ENCODE data around the gene TMEM132E. TPM values are rescaled to one million over a fixed set of nuclear protein-coding genes. Genes with fewer than 3 reads are reported as not detected.

Gene TMEM132E
- total and polyA plus RNA-seq, 2 of the 4 experiments (the other 2 are of a cell fraction): not detected

GRCh38 chr17:34619687-34620217 lies 40.4 kb downstream of the TMEM132E start:
- Histone ChIP-seq H3K18ac (ENCODE audit: low read depth, low read length) (no peak overlapping the region), H3K79me1 (ENCODE audit: low read depth in 1 of 2, low read length in 2 of 2) (no peaks in the 10 kb centered on the region), H2BK15ac (ENCODE audit: low read depth, low read length) (no peak overlapping the region), H4K91ac (ENCODE audit: insufficient read depth, low read depth, low read length) (no peak overlapping the region), H3K4me3 (ENCODE audit: insufficient read depth, low read depth, low read length) (no peak overlapping the region), H3K27ac (ENCODE audit: insufficient read depth, low read length) (no peak overlapping the region), H2AFZ (replicated peaks; ENCODE audit: low read length, poor library complexity) (no peak overlapping the region), H3K4ac (ENCODE audit: low read depth, low read length) (no peak overlapping the region), H3K4me2 (ENCODE audit: low read depth, low read length) (no peak overlapping the region), H2AK5ac (ENCODE audit: low read depth, low read length) (no peak overlapping the region), H3K9me1 (ENCODE audit: insufficient read depth, low read length) (no peaks in the 10 kb centered on the region), H3K4me1 (ENCODE audit: control insufficient read depth, insufficient read depth, low read length) (no peaks in the 10 kb centered on the region), H2BK20ac (ENCODE audit: low read depth, low read length) (no peak overlapping the region), H3K14ac (replicated peaks; ENCODE audit: low read depth, low read length) (no peak overlapping the region), H2BK120ac (ENCODE audit: low read depth, low read length) (no peak overlapping the region), H2AK9ac (replicated peaks; ENCODE audit: low read depth, low read length, poor library complexity) (no peak overlapping the region), H4K5ac (ENCODE audit: low read depth, low read length) (no peak overlapping the region), H3K56ac (ENCODE audit: extremely low read depth, insufficient read depth, low read length) (no peak overlapping the region), H3K27me3 (ENCODE audit: control insufficient read depth, insufficient read depth, low read length) (peaks cover 2% of the 10 kb centered on the region), H4K20me1 (ENCODE audit: insufficient read depth, low read length) (no peaks in the 10 kb centered on the region), H3K36me3 (ENCODE audit: control insufficient read depth, insufficient read depth, low read length) (no peaks in the 10 kb centered on the region), H3K9me3 (ENCODE audit: control insufficient read depth, insufficient read depth, low read length) (no peaks in the 10 kb centered on the region), H4K8ac (ENCODE audit: low read depth in 2 of 2, low read length in 2 of 2) (no peak overlapping the region), H3K9ac (ENCODE audit: low read depth, low read length) (no peak overlapping the region), H2BK5ac (ENCODE audit: low read depth, low read length, poor library complexity, severe bottlenecking) (no peak overlapping the region), H3K23ac (ENCODE audit: low read depth, low read length) (no peak overlapping the region)
- CTCF ChIA-PET: no interaction called here
- intact Hi-C loops (cut with micrococcal nuclease): no loop called here
- TF ChIP-seq SMC3 (IDR thresholded peaks at IDR 0.05; ENCODE audit: low read depth, low read length) (no peak), USF2 (IDR thresholded peaks at IDR 0.05; ENCODE audit: low read depth, low read length) (no peak), CHD1 (IDR thresholded peaks at IDR 0.05; ENCODE audit: low read depth, low read length) (no peak), CTCF (conservative IDR thresholded peaks at IDR 0.05; ENCODE audit: low read depth, low read length) (no peak), RCOR1 (IDR thresholded peaks at IDR 0.05; ENCODE audit: insufficient replicate concordance, low read length) (no peak), MAFK (IDR thresholded peaks at IDR 0.05; ENCODE audit: low read depth, low read length) (no peak), NFE2L2 (IDR thresholded peaks at IDR 0.05; ENCODE audit: low read depth, low read length) (no peak), MAZ (IDR thresholded peaks at IDR 0.05; ENCODE audit: borderline replicate concordance, low read depth, low read length) (no peak), POLR2A (IDR thresholded peaks at IDR 0.05; ENCODE audit: low read depth, low read length) (no peak), ELK1 (IDR thresholded peaks at IDR 0.05; ENCODE audit: borderline replicate concordance, low read depth, low read length) (no peak), RFX5 (IDR thresholded peaks at IDR 0.05; ENCODE audit: low read depth, low read length) (no peak)
- in situ Hi-C loops (cut with MboI; ENCODE audit: low sequenced_read_pairs): no loop called here
- dilution Hi-C loops (cut with HindIII; ENCODE audit: low sequenced_read_pairs, unreplicated experiment): no loop called here
- POLR2A ChIA-PET (ENCODE audit: unreplicated experiment): no interaction called here
- no peak for ATAC-seq (ENCODE audit: low read depth)
- no CpG with 5 or more reads among the region's 3 CpGs for WGBS, 2 experiments (ENCODE audit: extremely low coverage in 2 of 2, insufficient read length in 1 of 2)
- no peak for DNase-seq
- BruUV-seq (replicated peaks): no TSS peak

Measured in IMR-90 (cell line).